HepG2 (cell line): ENCODE measurements around the gene CENPVL2. TPM values are rescaled to one million over a fixed set of nuclear protein-coding genes. Genes with fewer than 3 reads are reported as not detected.

Experiments used
- ATAC-seq: fragments of 200-7000 bp; cut with Tn5 transposase; 3 replicates; pipeline ENCODE4 v1.9.1; 2020; ENCODE audit warnings: mild to moderate bottlenecking, moderate library complexity
- BruUV-seq: library from RNA; stranded (reverse); fragments of 400-500 nt; replicated peaks from 2 replicates; lab custom pipeline; 2021; lab: Mats Ljungman, UMichigan
- CTCF ChIA-PET: fragments of 300-600 bp; formaldehyde crosslinking; extraction: SDS; loops from one replicate; lab custom pipeline; 2021; ENCODE audit warnings: low total read pairs, inconsistent platforms, low intra/inter-chr PET ratio; lab: Yijun Ruan, JAX
- POLR2A ChIA-PET: fragments of 350-600 bp; sonication (Branson Sonifier 250); formaldehyde crosslinking; loops from one replicate; lab custom pipeline; 2020; ENCODE audit warnings: antibody characterized with exemption, inconsistent platforms; lab: Yijun Ruan, JAX
- DNase-seq: peaks from one replicate; pipeline ENCODE4 v3.0.0-alpha.2; 2015; ENCODE audit warnings: low spot score
- FAIRE-seq: peaks from 3 replicates; lab custom pipeline; 2011; peaks lifted over from hg19 to GRCh38; lab: Jason Lieb, UNC
- H2AFZ ChIP-seq: one replicate; pipeline ENCODE4 v1.6.1; 2011; ENCODE audit warnings: low read length, inconsistent platforms
- H3K27ac ChIP-seq: fragments of 300-600 bp; 3 replicates; pipeline ENCODE4 v1.8.0; 2011; ENCODE audit warnings: mixed run types, mild to moderate bottlenecking, mixed read lengths, low read length, inconsistent platforms; ENCODE audit not compliant: insufficient read depth; ENCODE audit errors: extremely low read length
- H3K27me3 ChIP-seq, 2 experiments: fragments of 200-600 bp in 1 of 2; 2 replicates in 1 of 2; 3 replicates in 1 of 2; pipeline versions ENCODE4 v1.6.0 to v1.8.0; 2011; ENCODE audit warnings: low read length in 2 of 2, mild to moderate bottlenecking in 2 of 2, moderate library complexity in 2 of 2, inconsistent platforms in 1 of 2; ENCODE audit not compliant: insufficient read depth in 2 of 2, control insufficient read depth in 1 of 2
- H3K36me3 ChIP-seq, 2 experiments: fragments of 200-600 bp in 1 of 2; replicated peaks in 1 of 2; 2 replicates in 1 of 2; 3 replicates in 1 of 2; pipeline versions ENCODE4 v1.5.1 to v1.8.0; 2011; ENCODE audit warnings: low read length in 2 of 2, inconsistent platforms in 1 of 2; ENCODE audit not compliant: insufficient read depth in 2 of 2, control insufficient read depth in 1 of 2
- H3K4me1 ChIP-seq: 2 replicates; pipeline ENCODE4 v1.5.1; 2012; ENCODE audit warnings: low read length, inconsistent platforms; ENCODE audit not compliant: insufficient read depth
- H3K4me2 ChIP-seq: 2 replicates; pipeline ENCODE4 v1.6.0; 2011; ENCODE audit warnings: low read depth, low read length, inconsistent platforms
- H3K4me3 ChIP-seq, 3 experiments: fragments of 200-600 bp in 1 of 3; sonication (generic), shearing (Covaris generic) in 1 of 3; replicated peaks in 1 of 3; 2 replicates each; pipeline ENCODE4 v1.5.1; 2011 to 2016; ENCODE audit warnings: low read length in 3 of 3, inconsistent platforms in 2 of 3, low read depth in 2 of 3, mild to moderate bottlenecking in 2 of 3, control low read depth in 1 of 3, mixed read lengths in 1 of 3; ENCODE audit not compliant: insufficient read depth in 1 of 3
- H3K79me2 ChIP-seq: one replicate; pipeline ENCODE4 v1.6.1; 2011; ENCODE audit warnings: low read length, inconsistent platforms; ENCODE audit not compliant: insufficient read depth
- H3K9ac ChIP-seq: 2 replicates; pipeline ENCODE4 v1.6.0; 2011; ENCODE audit warnings: mild to moderate bottlenecking, low read depth, low read length, inconsistent platforms; ENCODE audit not compliant: insufficient read depth
- H3K9me3 ChIP-seq: 2 replicates; pipeline ENCODE4 v1.5.1; 2012; ENCODE audit warnings: mild to moderate bottlenecking, low read length
- H4K20me1 ChIP-seq: 2 replicates; pipeline ENCODE4 v1.6.0; 2011; ENCODE audit warnings: inconsistent platforms, mild to moderate bottlenecking, low read length, moderate library complexity; ENCODE audit not compliant: insufficient read depth
- BHLHE40 ChIP-seq: IDR thresholded peaks from 2 replicates; pipeline ENCODE4 v1.6.1; 2011; ENCODE audit warnings: low read length, improper control_type of control experiment
- BRF2 ChIP-seq: sonication (generic); formaldehyde crosslinking; IDR thresholded peaks from 2 replicates; pipeline ENCODE4 v1.8.1; 2022; ENCODE audit warnings: mild to moderate bottlenecking, missing genetic modification reagents
- NCOA2 ChIP-seq: sonication (generic); formaldehyde crosslinking; IDR thresholded peaks from 2 replicates; pipeline ENCODE4 v1.8.0; 2022; ENCODE audit warnings: inconsistent platforms
- NKX3-1 ChIP-seq: sonication (generic); formaldehyde crosslinking; IDR thresholded peaks from 2 replicates; pipeline ENCODE4 v1.5.0; 2020; ENCODE audit warnings: missing genetic modification reagents
- POLR2G ChIP-seq: fragments of 200-400 bp; formaldehyde crosslinking; IDR thresholded peaks from 2 replicates; pipeline ENCODE4 v1.6.1; 2018; ENCODE audit warnings: mild to moderate bottlenecking, low read depth, low read length, moderate library complexity
- SUZ12 ChIP-seq: fragments of 150-350 bp; IDR thresholded peaks from 2 replicates; pipeline ENCODE4 v1.6.1; 2014; ENCODE audit warnings: low read depth, low read length
- ZNF317 ChIP-seq: sonication (generic); formaldehyde crosslinking; IDR thresholded peaks from 2 replicates; pipeline ENCODE4 v1.5.0; 2020; ENCODE audit warnings: mild to moderate bottlenecking, missing genetic modification reagents
- ZNF644 ChIP-seq: IDR thresholded peaks from 2 replicates; pipeline ENCODE4 v1.6.1; 2016; ENCODE audit warnings: low read depth
- ZNF790 ChIP-seq: sonication (generic); formaldehyde crosslinking; IDR thresholded peaks from 2 replicates; pipeline ENCODE4 v1.8.0; 2022; ENCODE audit warnings: missing genetic modification reagents, mild to moderate bottlenecking, borderline replicate concordance
- ZSCAN9 ChIP-seq: IDR thresholded peaks from 2 replicates; pipeline ENCODE4 v1.6.1; 2016; ENCODE audit warnings: borderline replicate concordance
- WGBS: methylation state at CpG from one replicate; pipeline ENCODE4 v1.1.6; 2017; ENCODE audit warnings: low lambda C conversion rate; 5-methylcytosine and 5-hydroxymethylcytosine counted together
- in situ Hi-C: cut with HindIII; loops from 2 replicates; pipeline ENCODE4 v1.10.0; 2017; ENCODE audit warnings: low pct_unique_long_range_greater_than_20kb; ENCODE audit not compliant: extremely low pct_ligation_motif_present
- intact Hi-C: fragments of 100-400 bp; cut with micrococcal nuclease; formaldehyde crosslinking; loops from one replicate; pipeline ENCODE4 v1.10.0; 2022; ENCODE audit not compliant: unreplicated experiment
- polyA plus RNA-seq, 8 experiments: library from polyadenylated mRNA; depleted of rRNA in 3 of 8; stranded (reverse) in 7 of 8; unstranded in 1 of 8; fragments of >200 nt; fragmentation: Illumina TruSeq in 4 of 8; extraction: Trizol in 4 of 8; gene quantifications; 2 replicates each; pipeline versions ENCODE4 v1.2.1 to v1.2.3, GENCODE V29; 2011 to 2016; ENCODE audit warnings: low read depth in 4 of 8, missing spikeins in 1 of 8, mixed read lengths in 1 of 8; ENCODE audit not compliant: insufficient read depth in 1 of 8
- total RNA-seq, 5 experiments: library from RNA; depleted of rRNA; stranded (reverse); fragments of >200 nt; fragmentation: Illumina TruSeq; extraction: Trizol; gene quantifications; 2 replicates each; pipeline ENCODE4 v1.2.3, GENCODE V29; 2016; ENCODE audit warnings: low read depth in 1 of 5
- TF ChIP-seq, protein P1 (sequence below): sonication (generic); formaldehyde crosslinking; IDR thresholded peaks from 2 replicates; pipeline ENCODE4 v1.8.1; 2023; ENCODE audit warnings: mild to moderate bottlenecking, missing genetic modification reagents
- TF ChIP-seq, protein P2 (sequence below): sonication (generic); formaldehyde crosslinking; conservative IDR thresholded peaks from 2 replicates; pipeline ENCODE4 v1.8.0; 2022; ENCODE audit warnings: low read depth, missing genetic modification reagents

The CENPVL2 gene
- total and polyA plus RNA-seq, 2 of the 13 experiments (the other 11 are each of a cell fraction or from before 2014, with no cell fraction given) = not detected

DNA sequence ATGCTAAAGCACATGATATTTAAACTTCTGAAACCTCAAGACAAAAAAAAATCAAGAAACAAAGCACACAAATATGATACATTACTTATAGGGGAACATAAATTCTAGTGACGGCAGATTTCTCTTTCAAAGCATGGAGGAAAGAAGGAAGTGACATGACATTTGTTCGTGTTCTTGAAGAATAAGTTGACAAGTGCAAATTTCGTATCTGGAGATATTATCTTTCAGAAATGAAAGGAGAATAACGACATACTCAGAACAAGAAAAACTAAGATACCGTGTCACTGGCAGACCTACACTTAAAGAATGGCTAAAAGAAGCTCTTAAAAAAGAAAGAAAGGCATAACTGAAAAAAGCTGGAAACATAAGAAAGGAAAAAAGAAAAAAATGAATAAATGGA lies 16.6 kb downstream of the CENPVL2 start:
- no peak for ATAC-seq
- no TSS peak for BruUV-seq
- no peak overlapping the region for H3K27ac ChIP-seq
- WGBS = 1% methylated on average over 5 of the region's 5 CpGs
- H3K36me3 ChIP-seq = no peaks in the 10 kb centered on the region
- H3K9me3 ChIP-seq = no peaks in the 10 kb centered on the region
- ChIA-PET POLR2A (no interaction called here), CTCF (no interaction called here)
- no peaks in the 10 kb centered on the region for H3K79me2 ChIP-seq
- no peak for FAIRE-seq
- H3K4me1 ChIP-seq = no peaks in the 10 kb centered on the region
- no peak overlapping the region for H3K4me3 ChIP-seq
- no peak overlapping the region for H2AFZ ChIP-seq
- H4K20me1 ChIP-seq = no peaks in the 10 kb centered on the region
- no peak for TF ChIP-seq NCOA2 (CRISPR knock-in tag)
- TF ChIP-seq BHLHE40 = no peak
- TF ChIP-seq, protein P1, sequence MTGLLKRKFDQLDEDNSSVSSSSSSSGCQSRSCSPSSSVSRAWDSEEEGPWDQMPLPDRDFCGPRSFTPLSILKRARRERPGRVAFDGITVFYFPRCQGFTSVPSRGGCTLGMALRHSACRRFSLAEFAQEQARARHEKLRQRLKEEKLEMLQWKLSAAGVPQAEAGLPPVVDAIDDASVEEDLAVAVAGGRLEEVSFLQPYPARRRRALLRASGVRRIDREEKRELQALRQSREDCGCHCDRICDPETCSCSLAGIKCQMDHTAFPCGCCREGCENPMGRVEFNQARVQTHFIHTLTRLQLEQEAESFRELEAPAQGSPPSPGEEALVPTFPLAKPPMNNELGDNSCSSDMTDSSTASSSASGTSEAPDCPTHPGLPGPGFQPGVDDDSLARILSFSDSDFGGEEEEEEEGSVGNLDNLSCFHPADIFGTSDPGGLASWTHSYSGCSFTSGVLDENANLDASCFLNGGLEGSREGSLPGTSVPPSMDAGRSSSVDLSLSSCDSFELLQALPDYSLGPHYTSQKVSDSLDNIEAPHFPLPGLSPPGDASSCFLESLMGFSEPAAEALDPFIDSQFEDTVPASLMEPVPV (CRISPR knock-in tag) = no peak
- TF ChIP-seq, protein P2, sequence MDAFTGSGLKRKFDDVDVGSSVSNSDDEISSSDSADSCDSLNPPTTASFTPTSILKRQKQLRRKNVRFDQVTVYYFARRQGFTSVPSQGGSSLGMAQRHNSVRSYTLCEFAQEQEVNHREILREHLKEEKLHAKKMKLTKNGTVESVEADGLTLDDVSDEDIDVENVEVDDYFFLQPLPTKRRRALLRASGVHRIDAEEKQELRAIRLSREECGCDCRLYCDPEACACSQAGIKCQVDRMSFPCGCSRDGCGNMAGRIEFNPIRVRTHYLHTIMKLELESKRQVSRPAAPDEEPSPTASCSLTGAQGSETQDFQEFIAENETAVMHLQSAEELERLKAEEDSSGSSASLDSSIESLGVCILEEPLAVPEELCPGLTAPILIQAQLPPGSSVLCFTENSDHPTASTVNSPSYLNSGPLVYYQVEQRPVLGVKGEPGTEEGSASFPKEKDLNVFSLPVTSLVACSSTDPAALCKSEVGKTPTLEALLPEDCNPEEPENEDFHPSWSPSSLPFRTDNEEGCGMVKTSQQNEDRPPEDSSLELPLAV (CRISPR knock-in tag) = no peak
- no peak for TF ChIP-seq ZNF317 (CRISPR knock-in tag)
- TF ChIP-seq SUZ12 = no peak
- no peak for TF ChIP-seq ZNF790 (CRISPR knock-in tag)
- no peak for TF ChIP-seq ZNF644 (CRISPR knock-in tag)
- TF ChIP-seq ZSCAN9 (CRISPR knock-in tag) = no peak
- TF ChIP-seq POLR2G = no peak
- TF ChIP-seq NKX3-1 = no peak
- no peak for TF ChIP-seq BRF2 (CRISPR knock-in tag)
- intact Hi-C loops = no loop called here
- no peaks in the 10 kb centered on the region for H3K27me3 ChIP-seq
- H3K4me2 ChIP-seq = no peak overlapping the region
- no peak overlapping the region for H3K9ac ChIP-seq
- no peak for DNase-seq
- in situ Hi-C loops = no loop called here
